Measurements from ENCODE around the gene PHF20.
A peak's percentile ranks its signal among the peaks of the same experiment; 100 is the strongest.
"Not testable (repeated sequence)": the region's sequence is repeated elsewhere in the genome, so short reads cannot be mapped to it uniquely, and the experiment has no call there.

PHF20 gene

DNA sequence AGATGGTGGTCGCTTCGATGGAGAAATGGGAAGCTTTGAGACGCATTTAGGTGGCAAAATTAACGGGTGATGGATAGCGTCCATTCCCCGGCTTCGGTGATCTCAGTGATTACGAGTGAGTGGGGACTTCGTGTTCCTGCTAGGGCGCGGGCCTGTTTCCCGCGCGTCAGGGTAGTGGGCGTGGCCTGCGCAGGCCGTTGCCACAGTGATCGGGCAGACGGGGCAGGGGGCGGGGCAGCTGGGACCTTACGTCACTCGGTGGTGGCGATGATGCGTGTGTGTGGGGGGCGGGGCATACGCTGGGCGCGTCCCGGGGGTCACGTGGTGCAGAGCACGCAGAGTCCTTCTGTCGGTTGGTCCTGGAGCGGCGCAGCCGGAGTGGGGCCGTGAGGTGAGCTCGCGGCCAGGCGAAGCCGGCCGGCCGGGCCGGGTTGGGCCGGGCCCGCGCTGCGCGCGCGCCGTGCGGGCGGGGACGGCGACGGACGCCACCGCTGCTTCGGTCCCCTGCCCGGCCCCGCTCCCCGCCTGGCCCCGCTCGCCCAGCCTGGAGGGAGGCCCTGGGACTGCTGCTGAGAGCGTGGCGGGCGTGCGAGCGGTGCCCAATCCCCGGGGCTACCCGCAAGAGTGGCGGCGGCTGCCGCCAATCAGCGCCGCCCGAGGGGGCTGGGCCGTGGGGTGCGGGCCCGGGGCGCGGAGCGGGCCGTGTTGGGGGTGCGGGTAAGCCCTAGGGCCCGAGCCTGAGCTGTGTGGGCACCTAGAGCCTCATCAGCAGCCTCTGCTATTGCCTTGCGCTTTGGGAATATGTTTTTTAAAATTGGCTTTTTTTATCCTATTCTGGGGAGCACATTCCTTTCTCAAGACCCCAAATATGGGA lies at the start of gene PHF20:
Gene PHF20 (plus strand): TSS at position 327 of the 874 bp plus-strand sequence. CDS start 29,508 bp downstream, outside the sequence.
- intact Hi-C loops (cut with DNase I): no loop called here
- DNase-seq: peak; percentile 98 to 100 (median 99)

DNA sequence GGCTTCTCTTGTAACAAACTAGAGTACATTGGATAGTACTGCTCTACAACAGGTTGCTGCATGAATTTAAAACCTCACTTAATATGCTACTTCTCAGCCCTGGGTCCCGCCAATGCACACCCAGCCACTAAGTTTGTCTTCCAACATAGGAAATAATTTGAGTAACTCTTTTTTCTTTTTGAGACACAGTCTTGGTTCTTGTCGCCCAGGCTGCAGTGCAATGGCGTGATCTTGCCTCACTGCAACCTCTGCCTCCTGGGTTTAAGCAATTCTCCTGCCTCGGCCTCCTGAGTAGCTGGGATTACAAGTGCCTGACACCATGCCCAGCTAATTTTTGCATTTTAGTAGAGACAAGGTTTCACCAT lies 48.6 kb upstream of the PHF20 start:
- DNase-seq; intact Hi-C loops (cut with DNase I): not testable (repeated sequence)

DNA sequence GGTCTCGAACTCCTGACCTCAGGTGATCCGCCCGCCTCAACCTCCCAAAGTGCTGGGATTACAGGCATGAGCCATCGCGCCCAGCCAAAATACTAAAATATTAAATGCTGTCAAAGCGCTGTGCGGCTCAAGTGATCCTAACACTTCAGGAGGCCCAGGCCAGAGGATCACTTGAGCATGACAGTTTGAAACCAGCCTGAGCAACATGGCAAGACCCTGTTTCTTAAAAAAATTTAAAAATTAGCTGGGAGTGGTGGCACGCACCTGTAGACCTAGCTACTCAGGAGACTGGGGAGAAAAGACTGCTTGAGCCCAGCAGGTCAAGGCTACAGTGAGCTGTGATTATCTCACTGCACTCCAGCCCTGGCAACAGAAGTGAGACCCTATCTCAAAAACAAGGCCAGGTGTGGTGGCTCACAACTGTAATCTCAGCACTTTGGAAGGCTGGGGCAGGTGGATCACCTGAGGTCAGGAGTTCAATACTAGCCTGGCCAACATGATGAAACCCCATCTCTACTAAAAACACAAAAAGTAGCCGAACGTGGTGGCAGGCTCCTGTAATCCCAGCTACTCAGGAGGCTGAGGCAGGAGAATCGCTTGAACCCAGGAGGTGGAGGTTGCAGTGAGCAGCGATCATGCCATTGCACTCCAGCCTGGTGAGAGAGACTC lies 48.0 kb upstream of the PHF20 start:
- intact Hi-C loops (cut with DNase I); DNase-seq: not testable (repeated sequence)

DNA sequence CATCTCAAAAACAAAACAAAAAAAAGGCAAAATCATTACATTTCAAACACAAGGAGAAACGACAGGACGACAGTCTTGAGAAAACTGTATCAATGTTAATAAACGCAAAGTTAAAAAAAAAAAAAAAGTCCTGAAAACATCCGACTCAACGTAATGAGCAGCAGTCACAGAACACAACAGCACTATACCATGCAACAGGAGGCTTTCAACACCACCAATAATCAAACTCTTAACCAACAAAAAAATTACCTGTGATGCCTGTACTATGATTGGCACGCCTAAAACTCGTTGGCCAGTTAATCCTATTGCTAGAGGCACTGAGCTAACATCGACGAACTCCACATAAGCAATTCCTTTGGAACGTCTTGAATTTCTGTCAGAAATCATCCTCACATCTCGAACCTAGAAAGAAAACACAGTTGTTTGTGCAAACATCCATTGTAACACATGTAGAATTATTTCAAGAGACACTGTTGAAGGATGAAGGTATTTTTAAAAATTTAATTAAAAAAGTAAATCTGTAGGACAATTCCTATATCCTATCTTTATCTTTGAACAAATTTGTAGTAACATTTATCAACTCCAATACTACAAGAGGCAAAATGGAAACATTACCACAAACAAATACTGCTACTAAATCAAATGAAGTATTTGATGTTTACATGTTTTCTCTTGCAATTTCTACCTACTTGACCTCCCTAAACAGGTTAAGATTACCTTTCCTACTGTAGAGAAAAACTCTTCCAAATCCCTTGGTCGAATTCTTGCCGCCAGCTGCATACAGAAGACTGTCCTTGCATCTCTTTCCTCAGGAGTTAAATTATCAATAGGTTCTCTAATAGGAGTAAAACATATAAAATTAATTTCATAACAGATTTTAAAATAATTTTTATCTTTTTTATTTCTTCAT lies 47.2 kb upstream of the PHF20 start:
- intact Hi-C loops (cut with DNase I): no loop called here
- DNase-seq: no peak

DNA sequence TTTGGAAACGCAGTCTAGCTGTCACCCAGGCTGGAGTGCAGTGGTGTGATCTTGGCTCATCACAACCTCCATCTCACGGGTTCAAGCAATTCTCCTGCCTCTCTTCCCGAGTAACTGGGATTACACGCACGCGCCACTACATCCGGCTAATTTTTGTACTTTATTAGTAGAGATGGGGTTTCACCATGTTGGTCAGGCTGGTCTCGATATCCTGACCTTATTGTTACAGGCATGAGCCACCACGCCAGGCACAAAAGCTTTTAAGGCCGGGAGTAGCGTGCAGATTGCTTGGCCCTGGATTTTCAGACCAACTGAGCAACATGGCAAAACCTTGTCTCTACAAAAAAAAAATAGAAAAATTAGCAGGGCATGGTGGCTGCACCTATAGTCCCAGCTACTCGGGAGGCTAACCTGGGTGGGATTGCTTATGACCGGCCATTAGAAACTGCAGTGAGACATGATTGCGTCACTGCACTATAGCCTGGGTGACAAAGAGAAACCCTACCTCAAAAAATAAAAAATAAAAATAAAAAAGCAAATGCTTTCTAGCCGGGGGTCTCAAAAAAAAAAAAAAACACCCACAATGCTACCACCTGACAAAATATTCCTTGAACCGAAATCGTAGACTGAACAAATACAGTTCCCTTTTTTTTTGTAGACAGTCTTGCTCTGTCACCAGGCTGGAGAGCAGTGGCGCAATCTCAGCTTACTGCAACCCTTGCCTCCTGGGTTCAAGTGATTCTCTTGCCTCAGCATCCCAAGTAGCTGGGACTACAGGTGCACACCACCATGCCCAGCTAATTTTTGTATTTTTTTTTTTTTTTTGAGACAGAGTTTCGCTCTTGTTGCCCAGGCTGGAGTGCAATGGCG lies 44.7 kb upstream of the PHF20 start:
- DNase-seq: no peak
- intact Hi-C loops (cut with DNase I): no loop called here

DNA sequence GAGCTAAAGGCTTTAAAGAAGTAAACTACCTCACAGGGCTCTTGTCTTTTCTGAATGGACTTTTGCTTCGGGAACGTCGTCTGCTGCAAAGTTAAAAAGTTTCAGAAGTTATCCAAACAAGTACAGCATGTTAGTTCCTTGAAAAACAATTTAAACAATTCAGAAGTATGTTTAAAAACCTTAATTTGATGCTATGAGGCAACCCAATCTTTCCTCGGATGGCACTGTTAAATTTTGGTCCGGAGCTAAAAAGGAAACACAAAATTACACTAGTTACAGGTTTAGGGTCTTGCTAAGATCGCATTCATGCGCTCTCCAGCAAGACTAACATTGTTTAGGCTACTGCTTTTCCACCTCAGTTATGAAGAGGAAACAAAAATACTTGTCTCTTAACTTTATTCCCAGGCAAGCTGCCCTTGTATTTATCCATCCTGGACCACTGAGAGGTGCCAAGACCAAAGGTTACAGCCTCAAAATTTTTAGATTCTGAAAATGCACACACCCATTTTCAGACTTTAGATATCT lies 42.5 kb upstream of the PHF20 start:
- no peak for DNase-seq
- intact Hi-C loops (cut with DNase I): no loop called here

DNA sequence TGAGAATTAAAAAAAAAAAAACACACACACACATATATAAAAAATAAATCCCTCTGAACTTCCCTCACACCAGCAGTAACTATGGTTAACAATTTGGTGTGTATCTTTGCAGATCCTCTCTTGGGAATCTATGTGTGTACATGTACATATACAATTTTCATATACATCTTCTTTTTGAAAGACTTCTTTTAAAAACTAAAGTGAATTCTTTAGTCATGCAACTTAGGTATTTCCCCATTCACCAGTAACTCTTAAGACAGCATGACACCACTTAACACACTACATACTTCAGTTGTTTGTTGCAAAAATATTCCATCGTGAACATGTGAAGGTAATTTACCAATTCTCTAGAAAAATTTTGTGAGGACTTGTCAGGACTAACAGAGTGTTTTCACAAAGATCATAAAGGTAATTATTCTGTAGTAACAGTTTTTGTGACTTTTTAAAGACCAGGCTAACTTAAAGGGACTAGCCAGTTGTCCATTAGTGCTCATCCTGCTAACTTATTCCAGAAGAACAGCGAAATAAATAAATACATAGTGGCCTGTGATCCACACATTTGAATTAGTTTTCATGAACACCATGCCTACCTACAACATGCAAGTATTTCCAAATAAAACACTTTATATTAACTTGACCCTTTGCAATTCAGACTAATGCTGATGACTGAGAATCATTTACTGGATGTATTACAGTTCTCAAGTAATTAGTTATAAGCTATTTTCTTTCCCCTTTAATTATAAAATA lies 41.8 kb upstream of the PHF20 start:
- no peak for DNase-seq

DNA sequence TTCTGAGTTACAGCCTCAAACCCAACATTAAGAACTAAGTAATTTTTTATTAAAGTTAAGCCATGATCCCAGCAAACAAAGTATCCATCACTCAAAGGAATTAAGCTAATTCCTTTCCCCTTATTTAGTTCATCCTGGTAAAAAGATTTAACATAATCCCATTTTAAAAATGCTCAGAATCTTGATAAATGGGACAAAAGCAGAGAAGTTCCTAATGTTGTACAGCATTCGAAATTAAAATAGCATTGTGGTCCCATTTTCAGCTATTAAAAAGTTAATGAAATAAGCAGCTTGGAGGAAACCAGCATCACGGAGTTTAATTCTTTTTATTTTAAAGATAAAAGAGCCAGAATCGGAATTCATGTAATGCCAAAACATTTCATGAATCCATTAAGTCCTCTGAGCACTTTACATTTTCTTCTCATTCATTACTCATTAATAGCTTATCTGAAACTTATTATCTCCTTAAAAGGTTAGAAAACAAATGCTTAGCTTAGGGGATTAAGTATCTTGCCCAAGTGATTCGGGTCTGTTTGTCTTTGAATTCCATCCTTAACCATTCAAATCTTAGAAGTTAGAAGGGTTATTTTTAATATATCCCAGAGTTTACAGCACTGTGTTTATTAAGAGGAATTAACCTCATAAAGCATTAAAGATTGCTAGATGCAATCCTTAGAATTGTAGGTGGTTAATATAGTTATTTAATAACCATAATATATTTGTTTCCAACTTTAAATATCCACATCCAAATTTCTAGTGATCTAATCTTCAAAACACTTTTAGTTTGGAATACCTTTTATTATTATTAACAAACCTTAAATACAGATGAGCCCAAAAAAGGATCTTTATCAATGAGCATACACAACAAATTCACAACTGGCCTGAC lies 41.0 kb upstream of the PHF20 start:
- intact Hi-C loops (cut with DNase I): no loop called here
- no peak for DNase-seq

More for the DNA sequence above, 41.8 kb upstream of the PHF20 start:
- intact Hi-C loops (cut with DNase I): no loop called here

DNA sequence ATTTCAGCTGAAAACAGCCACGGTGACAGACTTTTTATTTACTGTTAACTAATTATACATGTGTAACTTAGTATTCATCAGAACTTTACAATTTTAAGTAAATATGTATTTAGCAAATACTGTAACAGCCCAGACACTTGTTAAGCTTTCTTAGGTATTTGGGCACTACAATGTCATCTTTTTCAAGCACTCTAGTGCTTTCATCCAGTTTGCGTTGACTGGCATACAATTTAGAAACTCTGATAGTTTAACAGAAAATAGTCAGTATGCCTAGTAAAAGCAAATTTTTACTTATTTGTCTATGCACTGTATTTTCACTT lies 40.4 kb upstream of the PHF20 start:
- no peak for DNase-seq
- intact Hi-C loops (cut with DNase I): no loop called here

DNA sequence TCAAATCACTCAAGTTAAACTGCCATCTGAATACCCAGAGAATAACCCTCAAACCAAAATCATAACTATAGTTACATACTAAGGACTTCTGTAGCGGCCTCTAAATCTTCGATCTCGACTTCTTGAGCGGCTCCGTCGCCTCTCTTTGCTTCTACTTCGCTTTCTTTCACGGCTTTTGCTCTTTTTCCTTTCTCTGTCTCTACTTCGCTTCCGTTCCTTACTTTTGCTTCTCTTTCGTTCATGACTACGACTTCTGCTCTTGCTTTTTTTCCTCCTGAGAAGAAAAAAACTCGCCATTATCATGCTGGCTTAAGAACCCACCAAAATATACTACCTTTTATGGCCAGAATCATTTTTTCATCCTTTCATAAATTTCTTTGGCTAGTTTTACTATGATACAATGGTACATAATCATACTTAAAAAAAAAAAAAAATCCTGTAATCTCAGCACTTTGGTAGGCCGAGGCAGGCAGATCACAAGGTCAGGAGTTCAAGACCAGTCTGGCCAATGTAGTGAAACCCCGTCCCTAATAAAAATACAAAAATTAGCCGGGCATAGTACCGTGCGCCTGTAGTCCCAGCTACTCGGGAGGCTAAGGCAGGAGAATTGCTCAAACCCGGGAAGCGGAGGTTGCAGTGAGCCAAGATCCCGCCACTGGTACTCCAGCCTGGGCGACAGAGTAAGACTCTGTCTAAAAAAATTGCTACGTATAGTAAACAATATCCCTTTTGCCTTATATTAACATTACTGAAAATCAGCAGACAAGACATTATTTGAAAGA lies 39.8 kb upstream of the PHF20 start:
- intact Hi-C loops (cut with DNase I): no loop called here

DNA sequence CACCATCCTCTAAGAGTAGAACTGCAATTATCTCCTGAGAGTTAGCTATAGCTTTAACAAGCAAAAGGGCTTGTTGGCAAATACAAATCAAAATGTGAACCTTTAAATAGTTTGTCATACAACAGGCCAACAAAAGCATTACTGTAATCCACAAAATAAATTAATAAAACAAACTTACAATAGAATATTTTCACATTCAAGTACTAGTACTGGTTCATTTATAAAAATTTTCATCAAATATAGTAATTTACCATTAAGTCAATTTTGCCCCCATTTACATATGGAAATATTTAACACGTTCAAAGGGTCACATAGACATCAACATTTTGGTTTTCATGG lies 39.2 kb upstream of the PHF20 start:
- intact Hi-C loops (cut with DNase I): no loop called here
- DNase-seq: no peak

More for the DNA sequence above, 39.8 kb upstream of the PHF20 start:
- no peak for DNase-seq

DNA sequence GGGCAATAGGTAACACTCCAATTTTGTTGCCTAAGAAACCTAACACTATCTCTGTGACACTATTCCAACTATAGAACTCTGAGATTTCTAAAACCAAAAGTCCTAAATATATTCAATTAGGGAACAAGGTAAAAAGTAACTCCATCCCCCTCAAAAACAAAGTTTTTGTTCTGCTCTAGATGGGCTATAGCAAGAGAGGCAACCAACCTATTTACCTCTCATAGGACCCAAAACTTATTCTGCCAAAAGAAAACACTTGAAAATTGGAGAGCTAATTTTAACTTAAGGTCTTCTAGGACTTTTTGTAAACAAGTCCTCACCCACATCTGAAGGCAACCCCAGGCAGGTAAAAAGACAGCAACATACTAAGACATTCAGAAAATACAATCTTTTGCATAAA lies 37.4 kb upstream of the PHF20 start:
- DNase-seq: no peak
- intact Hi-C loops (cut with DNase I): no loop called here

DNA sequence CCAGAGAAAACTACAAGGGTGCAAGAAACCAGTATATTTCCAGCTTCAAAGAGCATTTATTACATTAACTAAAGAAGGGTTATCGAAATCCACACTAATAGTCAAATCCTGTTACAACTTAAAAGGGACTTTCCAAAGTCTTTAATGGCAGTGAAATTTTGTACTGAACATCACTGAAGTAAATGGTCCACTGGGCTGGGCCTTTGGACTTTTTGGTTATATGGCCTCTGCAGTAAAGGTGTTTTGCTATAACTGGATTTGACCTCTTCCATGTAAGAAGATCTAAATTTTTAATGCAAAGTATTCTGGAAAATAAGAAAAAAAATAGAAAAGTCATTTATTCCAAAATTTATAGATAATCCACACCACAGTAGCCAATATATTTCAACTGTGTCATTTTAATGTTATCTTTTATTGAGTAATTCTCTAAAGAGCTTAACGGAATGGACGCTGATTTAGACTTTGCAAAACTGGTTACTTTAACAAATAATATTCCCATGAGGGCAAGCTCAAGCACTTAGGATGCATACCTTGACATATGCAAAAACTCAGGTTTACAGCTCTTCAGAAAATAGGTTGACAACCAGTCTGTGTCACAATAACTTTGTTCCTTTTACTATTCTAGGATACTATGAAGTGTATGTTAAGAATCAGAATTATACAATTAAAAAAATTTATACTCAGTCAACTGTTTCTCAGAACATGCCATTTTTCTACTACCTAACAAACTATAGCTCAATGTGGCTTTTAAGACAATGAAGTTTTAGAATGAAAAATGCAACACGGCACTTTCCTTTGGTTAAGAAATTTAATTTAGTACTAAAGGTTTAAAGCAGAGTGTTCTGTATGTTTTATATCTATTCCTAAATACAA lies 36.8 kb upstream of the PHF20 start:
- intact Hi-C loops (cut with DNase I): no loop called here
- DNase-seq: no peak

DNA sequence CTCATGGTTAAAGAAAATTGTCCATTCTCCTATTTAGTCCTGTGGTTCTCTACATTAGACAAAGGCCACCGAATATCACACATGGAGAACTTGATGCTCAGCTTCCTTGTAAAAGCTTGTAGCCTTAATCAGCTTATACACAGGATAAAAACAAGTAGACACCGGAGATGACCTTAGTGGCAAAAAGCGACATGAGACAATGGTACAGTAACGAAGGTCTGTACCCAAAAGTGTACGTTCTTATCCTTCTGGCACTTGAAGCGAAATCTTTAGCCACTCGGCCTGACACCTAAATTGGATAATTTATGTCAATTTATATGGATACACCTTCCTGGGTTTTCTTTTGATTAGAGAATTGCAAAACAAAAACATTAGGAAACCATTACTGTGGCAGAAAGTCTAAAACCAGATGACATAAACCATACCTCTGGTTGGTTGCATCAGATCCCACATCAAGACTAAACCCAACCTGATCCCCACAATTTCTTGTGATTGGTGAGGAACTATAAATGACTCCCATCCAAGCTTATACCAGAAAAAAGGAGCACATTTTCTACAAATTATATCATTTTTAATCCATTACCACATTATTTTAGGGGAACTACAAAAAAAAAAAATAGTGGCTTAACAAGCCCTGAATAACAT lies 35.9 kb upstream of the PHF20 start:
- DNase-seq: no peak
- intact Hi-C loops (cut with DNase I): no loop called here

DNA sequence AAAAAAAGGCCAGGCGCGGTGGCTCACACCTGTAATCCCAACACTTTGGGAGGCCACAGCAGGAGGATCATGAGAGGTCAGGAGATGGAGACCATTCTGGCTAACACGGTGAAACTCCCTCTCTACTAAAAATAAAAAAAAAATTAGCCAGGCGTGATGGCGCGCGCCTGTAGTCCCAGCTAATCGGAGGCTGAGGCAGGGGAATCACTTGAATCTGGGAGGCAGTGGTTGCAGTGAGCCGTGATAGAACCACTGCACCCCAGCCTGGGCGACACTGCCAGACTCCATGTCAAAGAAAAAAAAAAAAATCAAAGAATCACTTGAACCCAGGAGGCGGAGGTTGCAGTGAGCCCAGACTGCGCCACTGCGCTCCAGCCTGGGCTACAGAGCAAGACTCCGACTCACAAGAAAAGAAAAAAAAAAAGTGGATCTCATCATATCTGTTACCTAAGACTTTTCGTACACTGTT lies 33.9 kb upstream of the PHF20 start:
- no peak for DNase-seq
- intact Hi-C loops (cut with DNase I): no loop called here

All from posterior cingulate gyrus (tissue), 11 donors.